HG03139 (cell line): ENCODE data around the gene NPHP4.

ENCODE experiments used
- ATAC-seq: cut with Tn5 transposase; IDR thresholded peaks from one replicate; pipeline ENCODE4 v1.9.1; 2021; ENCODE audit not compliant: unreplicated experiment

NPHP4 gene

DNA sequence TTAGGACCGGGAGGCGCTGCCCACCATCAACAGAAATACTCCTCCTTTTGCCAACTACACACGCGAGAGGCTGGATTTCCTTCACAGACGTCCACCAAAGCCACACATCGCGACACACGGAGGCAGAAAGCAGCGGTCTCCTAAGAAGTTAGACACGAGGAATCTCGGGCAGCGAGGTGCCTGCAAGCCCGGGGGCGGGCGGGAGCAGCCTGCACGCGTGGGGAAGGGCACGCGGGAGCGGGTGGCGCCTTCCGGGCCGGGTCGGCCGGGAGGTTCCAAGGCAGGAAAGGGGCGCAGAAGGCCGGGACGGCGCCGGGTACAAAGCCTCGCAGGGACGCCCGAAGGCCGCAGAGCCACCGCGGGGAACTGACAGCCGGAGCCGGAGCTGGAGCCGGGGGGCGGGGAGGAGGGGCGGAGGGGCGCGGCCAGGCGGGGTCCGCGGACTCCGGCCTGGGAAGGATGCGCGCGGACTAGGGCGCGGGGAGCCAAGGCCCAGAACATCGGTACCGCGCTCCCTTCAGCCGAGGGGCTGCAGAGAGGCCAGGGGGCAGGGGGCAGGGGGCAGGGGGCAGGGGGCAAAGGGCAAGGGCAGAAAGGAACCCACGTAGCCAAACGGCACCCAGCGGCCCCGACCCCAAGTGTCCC lies 722 bp downstream of the NPHP4 start:
- ATAC-seq, result no peak

DNA sequence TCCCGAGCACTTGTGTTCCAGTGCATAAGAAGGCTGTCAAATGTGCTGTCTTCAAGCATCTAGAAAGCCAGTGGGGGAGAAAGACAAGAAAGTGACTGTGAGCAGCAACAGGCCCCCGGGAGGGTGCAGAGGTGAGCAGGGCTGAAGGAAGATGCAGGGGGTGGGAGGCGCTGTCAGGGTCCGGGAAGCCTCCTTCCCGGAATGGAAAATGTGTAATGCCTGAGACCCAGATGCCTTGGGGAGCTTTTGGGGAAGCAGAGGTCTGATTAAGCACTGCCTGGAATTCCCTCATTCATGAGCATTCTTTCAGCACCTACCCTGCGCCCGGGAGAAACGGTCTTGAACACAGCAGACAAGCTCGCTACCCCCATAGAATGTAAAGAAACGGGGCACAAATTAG lies 1.3 kb downstream of the NPHP4 start:
- ATAC-seq, result no peak

DNA sequence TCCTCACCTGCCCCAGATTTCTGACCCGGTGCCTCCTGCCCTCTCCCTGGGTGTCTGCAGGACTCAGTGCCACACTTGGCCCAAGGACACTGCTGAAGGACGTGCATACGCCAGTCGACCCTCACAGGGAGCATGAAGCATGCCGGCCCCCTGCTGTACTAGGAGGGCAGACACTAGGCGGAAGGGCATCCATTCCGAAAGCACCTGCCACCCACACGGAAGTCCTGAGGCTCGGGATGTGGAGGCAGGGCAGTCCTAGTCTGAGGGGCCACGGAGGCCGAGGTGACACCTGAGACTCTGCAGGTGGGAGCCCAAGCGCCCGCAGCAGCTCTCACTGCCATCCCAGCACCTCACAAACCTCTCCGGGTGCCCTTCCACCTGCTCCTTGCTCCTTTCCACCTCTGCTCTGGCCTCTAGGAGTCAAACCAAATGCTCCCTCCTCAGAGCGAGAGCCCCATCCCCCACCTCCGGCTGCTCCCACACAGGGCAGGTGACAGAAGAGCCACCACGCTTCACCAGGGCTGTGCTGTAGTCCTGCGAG lies 2.4 kb downstream of the NPHP4 start:
- no peak for ATAC-seq

DNA sequence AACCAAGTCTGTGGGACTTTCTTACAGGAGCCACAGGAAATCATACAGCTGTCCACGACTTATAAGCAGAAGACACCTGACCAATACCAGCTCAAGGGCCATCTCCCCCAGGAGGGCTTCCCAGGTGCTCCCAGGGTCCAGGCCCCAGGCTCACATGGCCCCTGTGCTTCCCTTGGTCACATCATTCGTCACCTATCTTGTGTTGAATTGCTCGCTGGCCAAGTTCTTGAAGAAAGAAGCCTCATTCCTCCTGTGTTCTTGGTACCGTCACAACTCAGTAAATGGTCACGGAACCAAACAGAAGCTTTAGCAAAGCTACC lies 3.0 kb downstream of the NPHP4 start:
- no peak for ATAC-seq

DNA sequence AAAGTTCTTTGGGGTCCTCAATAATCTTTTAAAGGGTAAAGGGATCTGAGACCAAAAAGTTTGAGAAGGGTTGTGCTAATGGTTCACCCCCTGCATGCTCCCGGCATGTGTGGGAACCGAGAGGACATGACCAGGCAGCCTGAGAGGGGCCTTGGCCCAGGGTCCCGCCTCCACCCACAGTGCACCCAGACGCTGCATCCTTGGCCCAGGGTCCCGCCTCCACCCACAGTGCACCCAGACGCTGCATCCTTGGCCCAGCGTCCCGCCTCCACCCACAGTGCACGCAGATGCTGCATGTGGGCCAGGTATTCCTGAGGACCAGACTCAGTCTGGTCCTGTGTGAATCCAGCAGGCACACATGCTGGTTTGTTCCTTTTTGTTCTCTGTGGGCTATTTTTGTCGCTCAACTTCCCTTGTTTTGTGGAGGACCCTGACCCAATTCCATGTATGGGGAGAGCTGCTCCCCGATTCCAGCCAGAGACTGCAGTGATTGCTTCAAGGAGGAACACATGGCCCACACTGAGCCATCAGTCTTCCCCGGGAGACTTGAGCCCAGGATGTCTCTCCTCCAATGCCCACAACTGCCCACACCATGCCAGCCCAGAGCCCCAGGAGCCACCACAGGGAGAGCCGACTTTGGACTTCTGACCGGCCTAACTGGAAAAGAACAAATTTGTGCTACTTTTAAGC lies 3.5 kb downstream of the NPHP4 start:
- no peak for ATAC-seq

DNA sequence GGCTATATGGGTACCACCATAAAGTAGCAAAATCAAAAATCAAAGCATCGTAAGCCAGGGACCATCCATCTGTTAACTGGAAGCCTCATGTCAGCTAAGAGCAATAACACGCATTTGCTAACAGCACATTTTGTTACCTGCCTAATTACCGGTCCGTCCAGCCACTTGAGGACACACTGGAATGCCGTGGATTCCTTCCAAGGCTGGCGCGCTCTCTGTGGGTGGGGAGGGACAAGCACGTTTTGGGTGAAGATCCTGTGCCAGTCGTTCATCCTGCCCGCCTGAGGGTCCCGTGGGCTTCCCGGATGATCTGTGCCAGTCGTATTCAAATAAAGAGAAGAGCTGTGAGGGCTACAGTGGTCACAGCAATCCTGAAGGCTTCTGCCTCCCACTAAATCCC lies 6.2 kb downstream of the NPHP4 start:
- no peak for ATAC-seq

DNA sequence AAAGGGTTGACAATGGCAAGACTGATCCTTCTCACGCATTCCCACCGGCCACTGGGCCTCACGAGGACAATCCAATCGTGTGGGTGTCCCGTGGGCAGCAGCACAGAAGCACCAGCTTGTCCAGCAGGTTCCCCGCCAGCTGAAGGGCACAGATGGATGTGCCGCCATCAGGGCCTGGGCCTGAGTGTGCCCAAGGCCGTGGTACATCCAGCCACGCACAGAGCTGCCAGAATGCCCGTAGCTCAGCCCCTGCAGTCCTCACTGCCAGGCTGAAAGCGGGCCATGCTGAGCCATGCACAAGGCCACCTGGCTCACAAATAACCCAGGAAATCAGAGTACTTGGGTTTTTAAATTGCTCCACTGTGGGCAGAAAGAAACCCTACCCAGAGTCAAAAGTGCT lies 7.0 kb downstream of the NPHP4 start:
- ATAC-seq, result no peak

DNA sequence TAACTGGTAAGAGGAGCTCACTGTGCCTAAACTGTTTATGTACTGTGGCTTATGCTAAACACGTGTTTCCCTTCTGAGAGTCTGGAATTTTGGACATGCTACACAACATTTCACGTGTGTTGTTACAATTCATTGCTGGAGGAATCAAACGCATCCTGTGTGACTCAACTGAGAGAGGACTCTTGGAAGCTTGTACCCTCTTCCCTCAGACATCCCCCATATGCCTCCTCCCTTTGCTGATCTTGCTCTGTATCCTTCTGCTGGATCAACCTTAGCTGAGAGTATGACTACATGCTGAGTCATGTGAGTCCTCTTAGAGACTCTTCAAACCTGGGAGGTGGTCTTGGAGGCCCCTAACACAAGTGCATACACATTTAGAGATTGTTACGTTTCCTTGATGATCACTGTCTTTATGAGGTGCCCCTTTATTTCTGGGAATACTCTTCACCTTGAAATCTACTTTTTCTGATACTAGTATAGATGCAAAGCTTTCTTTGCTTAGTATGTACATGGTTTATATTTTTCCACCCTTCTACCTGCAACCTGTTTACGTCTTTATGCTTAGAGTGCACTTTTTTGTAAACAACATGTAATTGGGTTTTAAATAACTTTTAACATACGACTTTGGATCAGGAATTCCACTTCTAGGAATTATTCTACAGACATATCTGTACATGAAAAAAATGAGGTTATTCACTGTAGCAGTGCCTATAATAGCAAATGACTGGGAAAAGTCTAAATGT lies 8.7 kb downstream of the NPHP4 start:
- no peak for ATAC-seq

DNA sequence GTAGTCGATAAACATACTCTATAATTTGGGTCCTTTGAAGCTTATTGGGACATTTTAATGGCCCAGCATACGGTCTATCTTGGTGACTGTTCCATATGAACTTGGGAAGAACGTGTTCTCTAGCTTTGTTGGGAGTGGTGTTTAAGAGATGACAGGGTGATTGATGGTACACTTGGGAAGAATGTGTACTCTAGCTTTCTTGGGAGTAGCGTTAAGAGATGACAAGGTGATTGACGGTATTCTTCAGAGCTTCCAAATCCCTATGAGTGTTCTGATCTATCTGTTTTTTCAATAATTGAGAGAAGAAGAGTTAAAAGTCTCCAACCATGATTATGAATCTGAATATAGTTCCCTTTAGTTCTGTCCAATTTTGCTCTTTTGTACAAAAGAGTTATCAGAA lies 9.4 kb downstream of the NPHP4 start:
- no peak for ATAC-seq

DNA sequence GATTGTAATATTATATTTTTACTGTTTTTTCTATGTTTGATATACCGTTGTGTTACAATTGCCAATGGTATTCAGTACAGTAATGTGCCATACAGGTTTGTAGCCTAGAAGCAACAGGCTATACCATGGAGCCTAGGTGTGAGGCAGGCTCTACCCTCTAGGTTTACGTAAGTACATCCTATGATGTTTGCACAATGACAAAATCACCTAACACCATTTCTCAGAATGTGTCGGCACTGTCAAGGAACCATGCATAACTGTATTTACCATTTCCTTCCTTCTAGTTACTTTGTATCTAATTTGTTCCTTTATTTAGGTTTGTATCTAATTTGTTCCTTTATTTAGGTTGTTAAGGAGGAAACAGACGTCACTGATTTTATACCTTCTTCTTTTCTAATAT lies 9.9 kb downstream of the NPHP4 start:
- ATAC-seq, result no peak

DNA sequence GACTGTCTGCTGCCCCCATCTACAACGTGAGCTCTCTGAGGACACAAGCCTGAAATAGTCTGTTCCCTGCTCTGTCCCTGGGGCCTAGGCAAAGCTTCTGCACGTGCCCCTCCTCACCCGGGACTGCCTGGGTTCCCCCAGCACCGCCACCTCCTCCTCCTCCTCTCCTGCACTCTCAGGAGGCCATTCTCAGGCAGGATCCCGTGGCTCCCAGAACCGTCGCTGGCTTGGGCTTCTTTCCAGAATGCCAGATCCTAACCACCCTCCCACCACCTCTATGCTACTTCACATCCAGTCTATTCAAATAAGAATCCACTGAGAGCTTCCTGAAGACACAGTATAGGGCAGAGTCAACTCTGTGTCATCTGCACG lies 11.2 kb downstream of the NPHP4 start:
- no peak for ATAC-seq

DNA sequence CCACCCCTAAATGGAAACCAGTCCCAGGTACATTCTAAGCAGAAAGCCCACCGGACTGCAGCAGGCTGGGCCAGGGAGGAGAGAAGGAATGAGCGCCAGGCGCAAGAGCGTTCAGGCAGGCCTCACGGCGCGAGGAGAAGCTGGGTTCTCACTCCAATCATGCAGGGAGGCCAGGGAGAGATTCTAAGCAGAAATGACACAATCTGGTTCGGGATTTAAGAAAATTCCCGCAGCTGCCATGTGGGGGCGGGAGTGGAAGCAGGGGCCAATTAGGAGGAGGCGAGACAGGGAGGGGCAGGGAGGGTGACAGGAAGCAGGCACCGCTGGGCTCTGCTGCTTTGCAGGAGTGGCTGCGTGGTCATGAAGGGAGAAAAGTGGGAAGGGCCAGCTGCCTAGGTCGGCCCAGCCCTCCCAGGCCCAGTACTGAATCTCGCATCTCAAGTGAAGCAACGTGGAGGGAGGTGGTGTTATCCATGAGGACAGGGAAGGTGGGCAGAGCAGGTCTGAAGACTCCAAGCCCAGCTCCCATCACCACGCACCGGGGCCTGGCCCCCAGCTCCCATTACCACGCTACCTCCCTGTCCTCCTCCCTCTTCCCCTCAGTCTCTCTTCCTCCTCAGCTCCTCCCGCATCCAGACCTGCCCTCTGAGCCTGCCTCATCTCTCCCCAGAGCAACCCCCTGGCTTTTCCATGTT lies 11.8 kb downstream of the NPHP4 start:
- no peak for ATAC-seq

DNA sequence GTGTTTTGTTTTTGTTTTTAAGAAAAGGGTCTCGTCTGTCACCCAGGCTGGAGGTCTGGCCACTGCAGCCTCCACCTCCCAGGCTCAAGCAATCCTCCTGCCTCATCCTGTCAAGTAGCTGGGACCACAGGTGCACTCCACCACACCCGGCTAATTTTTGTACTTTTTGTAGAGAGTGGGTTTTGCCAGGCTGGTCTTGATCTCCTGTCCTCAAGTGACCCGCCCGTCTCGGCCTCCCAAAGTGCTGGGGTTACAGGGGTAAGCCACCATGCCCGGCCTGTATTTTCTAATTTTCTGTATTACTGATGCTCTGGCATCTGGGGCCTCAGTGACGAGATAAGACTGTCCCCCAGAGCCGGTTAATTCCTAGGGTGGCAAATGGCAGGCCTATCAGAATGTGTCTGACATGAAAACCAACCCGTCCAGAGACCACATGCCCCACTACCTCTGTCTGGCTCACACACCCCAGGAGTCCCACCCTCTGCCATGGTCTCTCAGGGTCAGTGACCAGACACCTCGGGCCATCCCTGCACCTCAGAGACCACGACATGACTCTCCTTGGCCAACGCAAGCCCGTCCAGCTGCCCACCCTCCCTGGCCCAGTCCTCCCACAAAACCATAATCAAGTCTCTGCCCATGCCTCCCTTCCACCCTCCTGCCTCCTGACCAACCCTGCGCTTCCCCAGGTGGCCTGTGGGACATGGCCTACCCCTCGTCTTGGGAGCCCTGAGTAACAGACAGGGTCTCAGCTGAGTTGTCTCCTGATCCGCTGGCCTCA lies 12.5 kb downstream of the NPHP4 start:
- no peak for ATAC-seq

DNA sequence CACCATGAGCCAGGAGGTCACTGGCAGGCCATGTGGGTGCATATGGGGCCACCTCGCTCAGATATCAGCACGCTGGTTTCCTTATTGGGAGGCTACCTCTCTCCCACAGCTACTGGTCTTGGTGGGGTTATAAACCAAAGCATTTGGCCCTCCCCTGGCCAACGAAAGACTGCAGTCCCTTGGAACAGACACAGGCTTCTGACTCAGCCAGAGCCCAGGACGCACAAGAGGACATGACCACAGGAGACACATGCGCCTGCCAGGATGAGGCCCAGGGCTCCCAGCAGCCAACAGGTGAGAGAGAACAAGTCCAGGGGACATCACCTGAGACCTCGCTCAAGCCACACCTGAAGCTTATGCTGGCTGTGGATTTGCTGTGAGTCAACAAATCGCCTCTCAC lies 13.8 kb downstream of the NPHP4 start:
- no peak for ATAC-seq

DNA sequence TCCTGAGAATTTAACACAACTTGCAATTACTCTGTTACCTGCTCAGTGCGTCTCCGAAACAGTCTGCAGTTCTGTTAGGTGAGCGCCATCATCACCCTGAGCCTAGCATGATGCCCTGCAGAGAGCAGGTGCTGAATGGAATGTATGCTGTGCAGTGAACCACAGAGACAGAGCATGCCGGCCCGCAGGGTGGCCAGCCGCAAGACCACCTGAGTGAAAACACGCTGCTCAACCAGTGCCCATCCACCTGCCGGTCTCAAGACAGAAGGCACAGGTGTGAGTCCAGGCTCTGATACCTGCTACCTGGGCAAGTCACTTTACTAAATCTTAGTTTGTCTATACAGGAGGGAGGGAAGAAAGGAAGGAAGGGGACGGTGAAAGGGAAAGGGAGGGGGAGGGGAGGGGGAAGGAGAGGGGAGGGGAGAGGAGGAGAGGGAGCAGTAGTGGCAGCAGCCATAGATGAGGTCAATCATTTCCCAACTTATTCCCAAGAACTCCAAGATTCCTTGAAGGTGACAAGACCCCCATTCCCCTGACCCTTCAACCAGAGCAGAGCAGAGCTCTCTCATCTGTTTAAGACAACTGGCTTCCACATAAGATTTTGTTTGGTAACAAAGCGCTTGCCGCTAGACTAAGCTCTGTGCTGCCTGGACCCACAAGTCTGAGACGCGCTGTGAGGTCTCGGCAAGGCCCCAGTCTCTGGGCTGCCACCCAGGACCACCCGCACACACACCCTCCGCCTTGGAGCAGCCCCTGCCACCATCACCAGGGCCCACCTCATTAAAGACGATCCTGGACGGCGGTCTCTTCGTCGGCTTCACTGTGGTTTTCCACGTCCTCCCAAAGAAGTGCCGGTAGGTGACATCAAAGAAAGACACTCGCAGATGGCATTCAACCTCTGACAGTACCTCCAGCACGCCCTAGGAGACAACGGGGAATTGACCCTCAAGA lies 14.5 kb downstream of the NPHP4 start:
- no peak for ATAC-seq

DNA sequence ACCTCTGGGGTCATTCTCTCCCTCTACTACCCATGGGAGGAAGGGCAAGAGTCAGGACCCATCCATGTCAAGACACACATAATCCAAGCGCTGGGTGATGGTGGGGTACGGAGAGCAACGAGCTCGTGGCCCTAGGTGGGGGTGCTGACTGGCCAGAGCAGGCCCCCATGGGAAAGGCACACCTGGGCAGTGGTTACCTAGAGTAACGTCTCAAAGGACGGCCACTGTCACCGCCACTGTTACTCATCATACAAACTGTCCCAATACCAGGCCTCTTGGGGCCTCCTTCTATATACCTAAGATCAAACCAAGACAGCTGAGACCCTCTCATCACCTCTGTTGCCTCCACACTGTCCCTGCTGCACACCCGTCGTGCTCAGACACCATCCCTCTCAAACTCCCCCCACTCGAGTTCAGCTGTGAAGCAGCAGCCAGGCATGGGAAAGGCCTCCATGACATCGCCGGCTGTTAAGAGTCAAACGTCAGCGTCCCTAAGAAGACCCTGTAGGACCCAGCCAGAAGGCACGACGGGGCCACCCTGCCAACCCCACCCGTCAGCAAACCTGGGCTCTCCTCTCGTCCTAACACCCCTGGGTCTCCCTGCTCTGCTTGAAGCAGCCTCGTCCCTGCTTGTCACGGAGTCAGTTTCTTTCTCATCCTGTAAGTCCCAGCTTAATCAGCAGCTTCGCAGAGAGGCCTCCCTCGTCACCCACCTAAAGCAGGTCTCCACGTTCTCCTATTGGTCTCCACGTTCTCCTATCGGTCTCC lies 15.3 kb downstream of the NPHP4 start:
- ATAC-seq, result no peak

DNA sequence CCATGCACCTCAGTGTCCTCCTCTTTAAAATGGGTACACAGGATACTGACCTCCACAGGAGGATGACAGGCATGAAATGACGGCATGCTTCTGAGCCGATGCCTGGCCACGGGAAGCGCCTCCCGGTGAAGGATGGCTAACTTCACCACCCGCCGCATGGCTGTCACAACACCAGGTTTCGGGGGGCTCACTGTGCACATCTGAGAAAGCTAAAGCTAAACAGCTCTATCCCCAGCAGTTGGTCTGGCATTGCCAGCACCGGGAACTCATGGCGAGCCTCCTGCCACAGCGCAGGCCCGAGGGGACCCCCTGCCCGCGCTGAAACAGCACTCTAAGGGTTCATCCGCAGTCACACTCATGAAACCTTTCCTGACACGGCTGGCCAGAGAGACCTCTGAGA lies 16.0 kb downstream of the NPHP4 start:
- no peak for ATAC-seq

DNA sequence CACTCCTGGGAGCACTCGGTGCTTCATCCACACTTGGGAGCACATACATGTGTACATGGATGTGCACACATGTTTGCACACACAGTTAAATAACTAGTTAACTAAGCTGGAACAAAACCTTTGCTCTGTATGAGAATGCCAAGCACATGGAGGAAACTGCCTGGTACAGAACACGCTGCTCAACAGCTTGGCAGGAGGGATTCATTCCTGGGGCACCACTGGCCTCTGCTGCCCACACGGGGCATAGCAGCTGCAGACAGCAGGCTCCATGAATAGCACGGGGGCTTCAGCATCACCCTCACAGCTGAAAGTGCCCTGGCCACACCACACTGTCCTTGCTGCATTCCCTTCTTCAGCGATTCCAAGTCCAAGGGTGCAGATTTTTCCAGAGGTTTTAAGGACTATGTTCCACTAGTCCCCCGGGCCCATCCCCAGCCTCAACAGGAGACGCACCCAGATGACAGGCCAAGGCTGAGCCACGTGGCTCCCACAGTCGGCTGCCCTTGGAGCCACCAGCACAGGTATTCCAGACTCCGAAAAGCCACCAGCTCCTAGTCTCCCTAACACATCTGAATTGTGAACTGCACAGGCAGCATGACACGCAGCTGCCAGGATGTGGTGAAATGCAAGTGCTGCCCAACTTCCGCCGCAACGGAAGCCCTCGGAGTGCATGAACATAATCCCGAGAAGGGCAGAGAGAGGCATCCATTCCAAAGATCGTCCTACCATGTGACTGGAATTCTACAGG lies 16.9 kb downstream of the NPHP4 start:
- ATAC-seq, result peak; percentile 46
